ENCODE data around the gene MIEN1. TPM values are rescaled to one million over a fixed set of nuclear protein-coding genes. Genes with fewer than 3 reads are reported as not detected.

MIEN1 gene
- total and polyA plus RNA-seq, 2 of the 13 experiments (the other 11 are each of a cell fraction or from before 2014, with no cell fraction given), result 40.6 to 56.6 TPM

DNA sequence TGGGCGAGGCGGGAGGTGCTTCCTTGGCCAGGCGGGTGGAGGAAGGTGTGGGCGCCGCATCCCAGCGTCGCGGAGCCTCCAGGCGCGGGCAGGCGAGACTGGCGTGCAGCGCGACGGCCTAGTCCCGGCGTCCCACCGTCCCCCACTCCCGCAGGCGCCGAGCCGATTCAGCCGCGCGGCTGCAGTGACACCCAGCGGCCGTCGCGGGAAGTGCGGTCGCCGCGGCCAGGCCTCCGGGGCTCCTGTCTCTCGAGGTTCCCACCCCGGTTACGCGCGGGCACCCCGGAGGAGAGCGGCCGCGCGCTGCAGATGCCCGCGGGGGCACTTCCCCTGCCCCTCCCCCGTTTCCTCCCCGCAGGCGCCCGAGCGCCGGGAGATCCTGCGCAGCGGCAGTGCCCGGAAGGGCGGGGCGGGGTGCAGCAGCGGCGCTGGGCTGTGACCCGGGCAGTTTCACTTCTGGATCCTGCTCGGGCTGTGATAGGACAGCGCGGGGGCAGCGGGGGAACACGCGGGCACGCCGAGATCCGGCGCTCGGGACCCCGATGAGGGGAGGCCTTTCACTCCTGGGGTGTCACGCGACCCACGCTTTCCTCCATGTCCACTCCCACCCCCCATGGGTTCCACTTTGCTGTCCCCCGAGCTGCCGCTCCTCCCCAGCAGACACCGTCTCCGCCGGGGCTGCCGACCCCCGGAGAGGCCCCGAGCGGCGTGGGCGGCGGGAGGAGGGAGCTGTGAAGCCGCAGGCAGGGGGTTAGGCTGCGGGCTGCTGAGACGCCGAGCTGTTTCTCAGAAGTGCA lies 24.0 kb upstream of the MIEN1 start (continued):
- TF ChIP-seq, protein P1, sequence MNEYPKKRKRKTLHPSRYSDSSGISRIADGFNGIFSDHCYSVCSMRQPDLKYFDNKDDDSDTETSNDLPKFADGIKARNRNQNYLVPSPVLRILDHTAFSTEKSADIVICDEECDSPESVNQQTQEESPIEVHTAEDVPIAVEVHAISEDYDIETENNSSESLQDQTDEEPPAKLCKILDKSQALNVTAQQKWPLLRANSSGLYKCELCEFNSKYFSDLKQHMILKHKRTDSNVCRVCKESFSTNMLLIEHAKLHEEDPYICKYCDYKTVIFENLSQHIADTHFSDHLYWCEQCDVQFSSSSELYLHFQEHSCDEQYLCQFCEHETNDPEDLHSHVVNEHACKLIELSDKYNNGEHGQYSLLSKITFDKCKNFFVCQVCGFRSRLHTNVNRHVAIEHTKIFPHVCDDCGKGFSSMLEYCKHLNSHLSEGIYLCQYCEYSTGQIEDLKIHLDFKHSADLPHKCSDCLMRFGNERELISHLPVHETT (CRISPR knock-in tag; conservative IDR thresholded peaks at IDR 0.05), result no peak; the same call in none of the 2 replicates
- TF ChIP-seq ZNF143 (CRISPR knock-in tag; IDR thresholded peaks at IDR 0.05) (peak; percentile 75), ZNF136 (CRISPR knock-in tag; IDR thresholded peaks at IDR 0.05; ENCODE audit: low read depth) (no peak), ZNF296 (CRISPR knock-in tag; conservative IDR thresholded peaks at IDR 0.05) (peak; percentile 91), ZNF317 (CRISPR knock-in tag; IDR thresholded peaks at IDR 0.05) (no peak; the same call in 1 of the 2 replicates), ZNF546 (CRISPR knock-in tag; conservative IDR thresholded peaks at IDR 0.05) (peak; percentile 96), TMF1 (CRISPR knock-in tag; IDR thresholded peaks at IDR 0.05; ENCODE audit: low read depth) (peak; percentile 76; the same call in 1 of the 2 replicates), AGO2 (optimal IDR thresholded peaks at IDR 0.05; ENCODE audit: low read depth, low read length) (peak; percentile 65), RARA (CRISPR knock-in tag; IDR thresholded peaks at IDR 0.05) (peak; percentile 75), ZNF10 (CRISPR knock-in tag; IDR thresholded peaks at IDR 0.05; ENCODE audit: borderline replicate concordance, low read depth) (no peak), MAFG (CRISPR knock-in tag; IDR thresholded peaks at IDR 0.05) (peak; percentile 61; the same call in 1 of the 2 replicates), KLF13 (CRISPR knock-in tag; IDR thresholded peaks at IDR 0.05) (0 out of 2 replicates have a peak, but pooled peaks have one; percentile 83), ZNF180 (CRISPR knock-in tag; IDR thresholded peaks at IDR 0.05; ENCODE audit: borderline replicate concordance, low read depth) (peak; percentile 92; the same call in 1 of the 2 replicates)
- TF ChIP-seq, protein P2, sequence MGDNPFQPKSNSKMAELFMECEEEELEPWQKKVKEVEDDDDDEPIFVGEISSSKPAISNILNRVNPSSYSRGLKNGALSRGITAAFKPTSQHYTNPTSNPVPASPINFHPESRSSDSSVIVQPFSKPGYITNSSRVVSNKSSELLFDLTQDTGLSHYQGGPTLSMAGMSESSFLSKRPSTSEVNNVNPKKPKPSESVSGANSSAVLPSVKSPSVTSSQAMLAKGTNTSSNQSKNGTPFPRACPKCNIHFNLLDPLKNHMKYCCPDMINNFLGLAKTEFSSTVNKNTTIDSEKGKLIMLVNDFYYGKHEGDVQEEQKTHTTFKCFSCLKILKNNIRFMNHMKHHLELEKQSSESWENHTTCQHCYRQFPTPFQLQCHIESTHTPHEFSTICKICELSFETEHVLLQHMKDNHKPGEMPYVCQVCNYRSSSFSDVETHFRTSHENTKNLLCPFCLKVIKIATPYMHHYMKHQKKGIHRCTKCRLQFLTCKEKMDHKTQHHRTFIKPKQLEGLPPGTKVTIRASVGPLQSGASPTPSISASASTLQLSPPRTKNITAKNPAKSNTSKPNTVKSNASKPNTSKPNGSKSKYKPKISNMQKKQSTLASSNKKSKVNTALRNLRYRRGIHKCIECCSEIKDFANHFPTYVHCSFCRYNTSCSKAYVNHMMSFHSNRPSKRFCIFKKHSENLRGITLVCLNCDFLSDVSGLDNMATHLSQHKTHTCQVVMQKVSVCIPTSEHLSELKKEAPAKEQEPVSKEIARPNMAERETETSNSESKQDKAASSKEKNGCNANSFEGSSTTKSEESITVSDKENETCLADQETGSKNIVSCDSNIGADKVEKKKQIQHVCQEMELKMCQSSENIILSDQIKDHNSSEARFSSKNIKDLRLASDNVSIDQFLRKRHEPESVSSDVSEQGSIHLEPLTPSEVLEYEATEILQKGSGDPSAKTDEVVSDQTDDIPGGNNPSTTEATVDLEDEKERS (CRISPR knock-in tag; IDR thresholded peaks at IDR 0.05), result 0 out of 2 replicates have a peak, but pooled peaks have one; percentile 42
- TF ChIP-seq, protein P3, sequence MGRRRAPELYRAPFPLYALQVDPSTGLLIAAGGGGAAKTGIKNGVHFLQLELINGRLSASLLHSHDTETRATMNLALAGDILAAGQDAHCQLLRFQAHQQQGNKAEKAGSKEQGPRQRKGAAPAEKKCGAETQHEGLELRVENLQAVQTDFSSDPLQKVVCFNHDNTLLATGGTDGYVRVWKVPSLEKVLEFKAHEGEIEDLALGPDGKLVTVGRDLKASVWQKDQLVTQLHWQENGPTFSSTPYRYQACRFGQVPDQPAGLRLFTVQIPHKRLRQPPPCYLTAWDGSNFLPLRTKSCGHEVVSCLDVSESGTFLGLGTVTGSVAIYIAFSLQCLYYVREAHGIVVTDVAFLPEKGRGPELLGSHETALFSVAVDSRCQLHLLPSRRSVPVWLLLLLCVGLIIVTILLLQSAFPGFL (CRISPR knock-in tag; IDR thresholded peaks at IDR 0.05), result no peak
- TF ChIP-seq, protein P4, sequence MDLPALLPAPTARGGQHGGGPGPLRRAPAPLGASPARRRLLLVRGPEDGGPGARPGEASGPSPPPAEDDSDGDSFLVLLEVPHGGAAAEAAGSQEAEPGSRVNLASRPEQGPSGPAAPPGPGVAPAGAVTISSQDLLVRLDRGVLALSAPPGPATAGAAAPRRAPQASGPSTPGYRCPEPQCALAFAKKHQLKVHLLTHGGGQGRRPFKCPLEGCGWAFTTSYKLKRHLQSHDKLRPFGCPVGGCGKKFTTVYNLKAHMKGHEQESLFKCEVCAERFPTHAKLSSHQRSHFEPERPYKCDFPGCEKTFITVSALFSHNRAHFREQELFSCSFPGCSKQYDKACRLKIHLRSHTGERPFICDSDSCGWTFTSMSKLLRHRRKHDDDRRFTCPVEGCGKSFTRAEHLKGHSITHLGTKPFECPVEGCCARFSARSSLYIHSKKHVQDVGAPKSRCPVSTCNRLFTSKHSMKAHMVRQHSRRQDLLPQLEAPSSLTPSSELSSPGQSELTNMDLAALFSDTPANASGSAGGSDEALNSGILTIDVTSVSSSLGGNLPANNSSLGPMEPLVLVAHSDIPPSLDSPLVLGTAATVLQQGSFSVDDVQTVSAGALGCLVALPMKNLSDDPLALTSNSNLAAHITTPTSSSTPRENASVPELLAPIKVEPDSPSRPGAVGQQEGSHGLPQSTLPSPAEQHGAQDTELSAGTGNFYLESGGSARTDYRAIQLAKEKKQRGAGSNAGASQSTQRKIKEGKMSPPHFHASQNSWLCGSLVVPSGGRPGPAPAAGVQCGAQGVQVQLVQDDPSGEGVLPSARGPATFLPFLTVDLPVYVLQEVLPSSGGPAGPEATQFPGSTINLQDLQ (CRISPR knock-in tag; IDR thresholded peaks at IDR 0.05), result peak; percentile 82
- TF ChIP-seq, protein P5, sequence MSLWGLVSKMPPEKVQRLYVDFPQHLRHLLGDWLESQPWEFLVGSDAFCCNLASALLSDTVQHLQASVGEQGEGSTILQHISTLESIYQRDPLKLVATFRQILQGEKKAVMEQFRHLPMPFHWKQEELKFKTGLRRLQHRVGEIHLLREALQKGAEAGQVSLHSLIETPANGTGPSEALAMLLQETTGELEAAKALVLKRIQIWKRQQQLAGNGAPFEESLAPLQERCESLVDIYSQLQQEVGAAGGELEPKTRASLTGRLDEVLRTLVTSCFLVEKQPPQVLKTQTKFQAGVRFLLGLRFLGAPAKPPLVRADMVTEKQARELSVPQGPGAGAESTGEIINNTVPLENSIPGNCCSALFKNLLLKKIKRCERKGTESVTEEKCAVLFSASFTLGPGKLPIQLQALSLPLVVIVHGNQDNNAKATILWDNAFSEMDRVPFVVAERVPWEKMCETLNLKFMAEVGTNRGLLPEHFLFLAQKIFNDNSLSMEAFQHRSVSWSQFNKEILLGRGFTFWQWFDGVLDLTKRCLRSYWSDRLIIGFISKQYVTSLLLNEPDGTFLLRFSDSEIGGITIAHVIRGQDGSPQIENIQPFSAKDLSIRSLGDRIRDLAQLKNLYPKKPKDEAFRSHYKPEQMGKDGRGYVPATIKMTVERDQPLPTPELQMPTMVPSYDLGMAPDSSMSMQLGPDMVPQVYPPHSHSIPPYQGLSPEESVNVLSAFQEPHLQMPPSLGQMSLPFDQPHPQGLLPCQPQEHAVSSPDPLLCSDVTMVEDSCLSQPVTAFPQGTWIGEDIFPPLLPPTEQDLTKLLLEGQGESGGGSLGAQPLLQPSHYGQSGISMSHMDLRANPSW (CRISPR knock-in tag; IDR thresholded peaks at IDR 0.05; ENCODE audit: borderline replicate concordance), result no peak; the same call in 1 of the 2 replicates

Measured in HepG2 (cell line).